Urinary bladder (tissue), 4 donors: ENCODE measurements around the gene DYSF. TPM values are rescaled to one million over a fixed set of nuclear protein-coding genes. Genes with fewer than 3 reads are reported as not detected.

Experiments
- DNase-seq: peaks from one replicate; pipeline ENCODE4 v3.0.0-alpha.2; 2015; ENCODE audit errors: extremely low spot score
- H3K27ac ChIP-seq: one replicate; pipeline ENCODE4 v1.5.1; 2013; ENCODE audit warnings: low read depth, mild to moderate bottlenecking, moderate library complexity
- H3K36me3 ChIP-seq: one replicate; pipeline ENCODE4 v1.6.1; 2013; ENCODE audit warnings: mild to moderate bottlenecking, moderate library complexity; ENCODE audit not compliant: insufficient read depth
- H3K4me1 ChIP-seq: one replicate; pipeline ENCODE4 v1.6.1; 2013; ENCODE audit warnings: mild to moderate bottlenecking, moderate library complexity; ENCODE audit not compliant: insufficient read depth
- H3K4me3 ChIP-seq: one replicate; pipeline ENCODE4 v1.5.1; 2013; ENCODE audit warnings: low read depth, low read length
- WGBS: extraction: QIAGEN DNeasy Blood & Tissue Kit; methylation state at CpG from one replicate; pipeline ENCODE4 v1.1.7; 2013; 5-methylcytosine and 5-hydroxymethylcytosine counted together
- polyA plus RNA-seq: library from polyadenylated mRNA; stranded (reverse); fragments of 200-250 nt; gene quantifications from one replicate; pipeline ENCODE4 v1.2.3, GENCODE V29; 2013
- total RNA-seq: library from RNA; depleted of rRNA; stranded (reverse); fragments of >200 nt; gene quantifications from one replicate; pipeline ENCODE4 v1.2.3, GENCODE V29; 2014
- donor health status: healthy with polysubstance abuse.
- donor health status: healthy.

DYSF gene
- total and polyA plus RNA-seq, 2 donors = 19.0 to 22.9 TPM

DNA sequence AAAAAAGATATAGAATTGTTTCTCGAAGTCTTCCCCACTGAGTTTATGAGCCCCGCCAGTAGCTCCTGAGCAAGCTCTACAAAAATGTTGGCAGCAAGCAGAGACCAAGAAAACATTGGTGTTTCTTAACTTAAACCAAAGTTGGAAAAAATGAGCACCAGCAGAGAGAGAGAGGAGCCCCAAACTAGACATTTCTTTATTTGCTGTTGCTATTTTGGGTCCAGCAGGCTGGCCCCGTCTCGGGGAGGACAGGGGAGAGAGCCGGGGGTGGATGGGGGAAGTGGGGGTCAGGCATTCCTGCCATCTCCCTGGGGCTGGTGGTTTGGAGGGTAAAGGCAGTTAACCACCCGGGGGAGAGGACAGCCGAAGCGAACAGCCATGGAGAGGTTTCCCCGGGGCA is 113.0 kb downstream of the DYSF start:
- H3K27ac ChIP-seq = no peak overlapping the region
- 55% methylated on average over 9 of the region's 9 CpGs for WGBS
- DNase-seq = no peak
- H3K36me3 ChIP-seq = no peaks in the 10 kb centered on the region
- H3K4me3 ChIP-seq = no peak overlapping the region
- H3K4me1 ChIP-seq = no peaks in the 10 kb centered on the region

DNA sequence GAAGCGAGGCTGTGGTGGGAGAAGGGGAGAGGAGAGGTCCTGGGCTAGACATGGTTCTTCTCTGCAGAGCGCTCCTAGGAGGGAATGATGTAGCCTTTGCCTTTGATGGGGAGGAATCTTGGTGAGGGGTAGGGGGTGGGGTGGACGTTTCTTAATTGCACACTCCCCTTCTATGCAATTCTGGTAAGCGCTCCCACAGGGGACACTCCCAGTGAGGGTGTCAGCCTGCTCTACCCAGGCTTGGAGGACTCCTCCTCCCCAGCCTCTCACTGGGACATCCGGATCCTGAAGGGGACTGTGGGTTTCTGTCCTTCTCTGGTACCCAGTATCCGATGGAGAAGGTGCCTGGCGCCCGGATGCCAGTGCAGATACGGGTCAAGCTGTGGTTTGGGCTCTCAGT is 114.3 kb downstream of the DYSF start:
- 87% methylated on average over 9 of the region's 9 CpGs for WGBS
- no peaks in the 10 kb centered on the region for H3K36me3 ChIP-seq

DNA sequence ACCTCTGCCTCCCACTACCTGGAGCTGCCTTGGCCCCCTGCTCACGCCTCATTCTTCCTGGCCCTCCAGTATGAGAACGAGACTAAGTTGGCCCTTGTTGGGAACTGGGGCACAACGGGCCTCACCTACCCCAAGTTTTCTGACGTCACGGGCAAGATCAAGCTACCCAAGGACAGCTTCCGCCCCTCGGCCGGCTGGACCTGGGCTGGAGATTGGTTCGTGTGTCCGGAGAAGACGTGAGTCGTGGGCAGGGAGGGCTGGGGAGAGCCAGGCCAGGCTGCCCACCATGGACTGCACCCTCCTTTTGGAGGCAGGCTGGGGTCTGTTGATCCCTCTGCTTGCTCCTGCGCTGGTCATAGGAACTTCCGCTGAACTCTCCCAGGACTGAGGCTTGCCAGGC is 114.7 kb downstream of the DYSF start:
- Histone ChIP-seq H3K36me3 (no peaks in the 10 kb centered on the region), H3K4me1 (no peaks in the 10 kb centered on the region), H3K4me3 (no peak overlapping the region), H3K27ac (no peak overlapping the region)
- no peak for DNase-seq
- 91% methylated on average over 14 of the region's 14 CpGs for WGBS

More for the DNA sequence above, 114.3 kb downstream of the DYSF start:
- Histone ChIP-seq H3K4me3 (no peak overlapping the region), H3K4me1 (no peaks in the 10 kb centered on the region), H3K27ac (no peak overlapping the region)
- DNase-seq = no peak

DNA sequence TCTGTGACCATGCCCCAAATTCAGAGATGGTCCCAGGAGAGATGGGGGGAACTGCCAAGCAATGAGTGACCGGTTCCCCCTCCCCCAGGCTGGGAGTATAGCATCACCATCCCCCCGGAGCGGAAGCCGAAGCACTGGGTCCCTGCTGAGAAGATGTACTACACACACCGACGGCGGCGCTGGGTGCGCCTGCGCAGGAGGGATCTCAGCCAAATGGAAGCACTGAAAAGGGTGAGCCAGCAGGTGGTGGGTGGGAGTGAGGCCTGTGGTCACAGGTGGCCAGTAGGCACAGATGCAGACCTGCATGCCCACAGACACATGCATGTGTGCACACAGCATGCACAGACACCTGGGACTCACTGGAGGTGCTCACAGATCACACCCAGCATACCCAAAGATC is 117.2 kb downstream of the DYSF start:
- Histone ChIP-seq H3K36me3 (no peaks in the 10 kb centered on the region), H3K27ac (no peak overlapping the region), H3K4me1 (no peaks in the 10 kb centered on the region), H3K4me3 (no peak overlapping the region)
- no peak for DNase-seq
- 97% methylated on average over 10 of the region's 10 CpGs for WGBS

GRCh38 chr2:71570951-71571460 is 117.6 kb downstream of the DYSF start:
- Histone ChIP-seq H3K4me3 (no peak overlapping the region), H3K36me3 (no peaks in the 10 kb centered on the region), H3K4me1 (no peaks in the 10 kb centered on the region), H3K27ac (no peak overlapping the region)
- 99% methylated on average over 2 of the region's 2 CpGs for WGBS
- DNase-seq = no peak

GRCh38 chr2:71571945-71572344 is 118.6 kb downstream of the DYSF start:
- WGBS = 100% methylated on average over 1 of the region's 1 CpG
- no peaks in the 10 kb centered on the region for H3K4me1 ChIP-seq
- H3K36me3 ChIP-seq = no peaks in the 10 kb centered on the region
- no peak overlapping the region for H3K4me3 ChIP-seq
- no peak for DNase-seq
- H3K27ac ChIP-seq = no peak overlapping the region

DNA sequence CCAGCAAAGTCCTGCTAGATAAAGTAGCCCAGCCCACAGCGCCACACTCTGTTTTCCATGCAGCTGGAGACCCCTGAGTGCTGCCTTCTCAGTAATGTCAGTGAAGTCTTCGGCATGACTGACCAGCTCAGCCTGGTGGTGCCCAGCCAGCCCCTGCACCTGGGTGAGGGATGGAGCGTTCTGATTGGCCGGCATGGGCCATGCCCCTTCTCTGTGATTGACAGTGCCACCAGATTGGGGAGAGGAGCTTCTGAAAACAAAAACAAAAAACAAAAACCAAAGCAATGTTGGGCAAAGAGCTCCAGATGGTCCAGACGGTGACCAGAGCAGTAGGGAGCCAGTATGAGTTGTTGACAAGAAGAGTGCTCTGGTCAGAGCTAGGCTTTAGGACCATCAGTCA is 122.6 kb downstream of the DYSF start:
- H3K27ac ChIP-seq = no peak overlapping the region
- H3K4me3 ChIP-seq = no peak overlapping the region
- no peaks in the 10 kb centered on the region for H3K4me1 ChIP-seq
- WGBS = 94% methylated on average over 5 of the region's 5 CpGs
- DNase-seq = no peak
- no peaks in the 10 kb centered on the region for H3K36me3 ChIP-seq

DNA sequence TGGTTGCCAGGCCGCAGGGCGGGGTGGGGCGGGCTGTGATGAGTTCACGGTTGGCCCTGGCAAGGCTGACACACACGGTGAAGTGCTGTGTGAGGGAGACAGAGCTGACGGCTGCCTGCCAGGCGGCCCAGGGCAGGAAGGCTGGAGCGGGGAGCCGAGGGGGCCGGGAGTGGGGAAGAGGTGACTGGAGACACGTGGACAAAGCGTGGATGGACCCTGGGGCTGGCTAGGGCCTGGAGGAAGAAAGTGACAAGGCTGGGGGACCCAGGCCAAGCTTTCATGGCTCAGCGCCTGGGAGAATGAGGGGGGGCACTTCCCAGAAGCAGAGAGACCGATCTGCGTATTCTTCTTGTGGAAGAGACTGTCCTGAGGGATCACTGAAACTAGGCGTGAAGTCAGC is 123.2 kb downstream of the DYSF start:
- WGBS = 66% methylated on average over 16 of the region's 16 CpGs
- H3K4me3 ChIP-seq = no peak overlapping the region
- no peak for DNase-seq
- no peak overlapping the region for H3K27ac ChIP-seq
- no peaks in the 10 kb centered on the region for H3K4me1 ChIP-seq
- H3K36me3 ChIP-seq = no peaks in the 10 kb centered on the region

DNA sequence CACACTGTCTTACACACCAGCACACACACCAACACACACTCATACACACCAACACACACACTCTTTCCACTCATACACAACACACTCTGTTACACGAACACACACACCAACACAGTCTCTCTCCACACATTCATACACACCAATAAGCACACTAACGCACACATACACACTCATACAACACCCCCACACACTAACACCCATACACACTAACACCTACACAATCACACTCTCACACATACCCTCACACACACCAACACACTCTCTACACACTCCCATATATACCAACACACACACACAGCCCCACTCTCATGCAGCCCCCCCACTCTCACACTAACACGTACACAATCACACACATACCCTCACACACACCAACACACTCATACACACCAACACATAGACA is 123.8 kb downstream of the DYSF start:
- no peak for DNase-seq
- Histone ChIP-seq H3K36me3 (no peaks in the 10 kb centered on the region), H3K27ac (no peak overlapping the region)

GRCh38 chr2:71578767-71579342 is 125.5 kb downstream of the DYSF start:
- 57% methylated on average over 20 of the region's 20 CpGs for WGBS
- no peak overlapping the region for H3K4me3 ChIP-seq

More for the DNA sequence above, 123.8 kb downstream of the DYSF start:
- no peak overlapping the region for H3K4me3 ChIP-seq
- no peaks in the 10 kb centered on the region for H3K4me1 ChIP-seq
- WGBS = 95% methylated on average over 3 of the region's 3 CpGs

GRCh38 chr2:71581026-71581425 is 127.7 kb downstream of the DYSF start:
- DNase-seq = no peak
- Histone ChIP-seq H3K27ac (no peak overlapping the region), H3K4me1 (no peaks in the 10 kb centered on the region), H3K4me3 (no peak overlapping the region), H3K36me3 (no peaks in the 10 kb centered on the region)
- WGBS = 85% methylated on average over 10 of the region's 10 CpGs

More at GRCh38 chr2:71578767-71579342, 125.5 kb downstream of the DYSF start:
- H3K36me3 ChIP-seq = no peaks in the 10 kb centered on the region
- H3K4me1 ChIP-seq = no peaks in the 10 kb centered on the region
- no peak overlapping the region for H3K27ac ChIP-seq
- no peak for DNase-seq

DNA sequence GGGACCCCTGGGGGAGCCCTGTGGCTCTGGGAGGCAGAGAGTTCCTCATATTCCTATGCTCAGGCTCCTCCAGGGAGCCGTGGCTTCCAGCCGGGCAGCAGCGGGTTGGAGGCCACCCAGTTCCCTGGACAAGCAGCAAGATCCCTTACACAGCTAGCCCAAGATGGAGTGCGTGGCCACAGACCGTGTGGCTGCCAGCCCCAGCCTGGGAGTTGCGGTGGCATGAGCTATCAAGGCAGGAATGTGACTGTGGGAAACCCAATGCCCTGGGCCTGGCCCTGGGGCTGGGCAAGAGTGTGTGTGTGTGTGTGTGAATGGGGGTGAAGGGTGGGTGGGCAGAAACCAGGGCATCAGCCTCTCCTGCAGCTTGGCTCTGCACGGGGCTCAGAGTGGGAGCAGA is 130.5 kb downstream of the DYSF start:
- DNase-seq = no peak
- Histone ChIP-seq H3K36me3 (no peaks in the 10 kb centered on the region), H3K27ac (no peak overlapping the region), H3K4me3 (no peak overlapping the region), H3K4me1 (no peaks in the 10 kb centered on the region)
- WGBS = 91% methylated on average over 7 of the region's 7 CpGs

DNA sequence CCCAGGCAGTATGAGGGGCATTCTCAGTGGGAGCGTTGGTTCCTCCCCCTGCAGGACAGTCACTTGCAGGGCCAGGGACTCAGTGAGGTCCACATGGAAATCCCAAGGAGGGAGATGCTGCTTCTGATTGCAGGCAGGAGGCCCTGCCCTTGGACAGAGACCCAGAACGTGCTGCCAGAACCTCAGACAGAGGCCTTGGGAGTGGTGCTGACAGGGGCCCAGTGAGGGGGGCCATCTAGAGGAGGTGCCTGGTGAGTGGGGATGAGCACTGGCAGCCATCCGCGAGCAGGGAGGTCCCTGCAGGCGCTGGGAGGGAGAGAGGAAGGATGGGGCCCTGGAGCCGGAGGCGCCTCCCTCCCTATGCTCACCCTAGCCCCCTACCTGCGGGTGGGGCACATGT is 133.1 kb downstream of the DYSF start:
- no peak for DNase-seq
- Histone ChIP-seq H3K4me3 (no peak overlapping the region), H3K36me3 (no peaks in the 10 kb centered on the region), H3K4me1 (no peaks in the 10 kb centered on the region), H3K27ac (no peak overlapping the region)
- WGBS = 77% methylated on average over 8 of the region's 8 CpGs

DNA sequence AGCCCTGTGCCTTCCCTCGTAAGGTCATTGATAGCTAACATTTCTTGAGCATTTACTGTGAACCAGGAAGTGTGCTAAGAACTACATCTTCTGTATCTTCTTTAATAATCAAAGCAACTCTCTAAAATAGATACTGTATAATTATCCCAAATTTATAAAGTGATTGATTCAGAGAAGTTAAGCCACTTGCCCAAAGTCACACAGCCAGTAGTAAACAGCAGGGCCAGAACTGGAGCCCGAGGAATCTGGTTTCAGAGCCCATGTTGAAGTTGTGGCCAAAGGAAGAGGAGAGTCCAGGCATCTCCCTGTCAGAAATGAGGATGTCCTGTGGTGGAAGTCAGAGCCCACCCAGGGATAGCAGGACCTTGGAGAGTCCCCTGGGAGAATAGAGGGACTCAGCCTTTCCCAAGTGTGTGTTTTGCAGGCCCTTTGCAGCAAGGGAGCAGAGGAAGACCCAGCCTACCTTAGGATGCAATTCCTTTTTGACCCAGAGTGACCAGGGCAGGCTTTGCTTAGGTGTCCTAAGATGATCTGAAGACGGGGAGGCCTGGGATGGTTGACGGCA is 134.2 kb downstream of the DYSF start:
- H3K4me3 ChIP-seq = no peak overlapping the region
- no peak for DNase-seq
- no peaks in the 10 kb centered on the region for H3K4me1 ChIP-seq
- H3K36me3 ChIP-seq = no peaks in the 10 kb centered on the region
- WGBS = 98% methylated on average over 4 of the region's 4 CpGs
- no peak overlapping the region for H3K27ac ChIP-seq
